UCSD-AML1 (cell line): ENCODE results near the gene DYNC1LI1.

ENCODE experiments used
- DNase-seq: peaks from one replicate; lab custom pipeline; 2025; ENCODE audit not compliant: unreplicated experiment; lab: John Stamatoyannopoulos, UW

DYNC1LI1 gene

GRCh38 chr3:32493437-32494414 lies 76.9 kb downstream of the DYNC1LI1 start:
- no peak for DNase-seq

GRCh38 chr3:32492684-32493436 lies 77.8 kb downstream of the DYNC1LI1 start:
- DNase-seq = no peak

- no peak for DNase-seq
These were observed 82.1 kb downstream of the DYNC1LI1 start for GRCh38 chr3:32488474-32489008.

GRCh38 chr3:32487781-32488473 lies 82.7 kb downstream of the DYNC1LI1 start:
- no peak for DNase-seq

- DNase-seq = no peak
These were observed 86.2 kb downstream of the DYNC1LI1 start for GRCh38 chr3:32484436-32484835.

GRCh38 chr3:32483772-32484171 lies 86.9 kb downstream of the DYNC1LI1 start:
- no peak for DNase-seq

GRCh38 chr3:32482693-32483092 lies 88.0 kb downstream of the DYNC1LI1 start:
- DNase-seq = no peak

GRCh38 chr3:32481791-32482631 lies 88.6 kb downstream of the DYNC1LI1 start:
- no peak for DNase-seq

DNA sequence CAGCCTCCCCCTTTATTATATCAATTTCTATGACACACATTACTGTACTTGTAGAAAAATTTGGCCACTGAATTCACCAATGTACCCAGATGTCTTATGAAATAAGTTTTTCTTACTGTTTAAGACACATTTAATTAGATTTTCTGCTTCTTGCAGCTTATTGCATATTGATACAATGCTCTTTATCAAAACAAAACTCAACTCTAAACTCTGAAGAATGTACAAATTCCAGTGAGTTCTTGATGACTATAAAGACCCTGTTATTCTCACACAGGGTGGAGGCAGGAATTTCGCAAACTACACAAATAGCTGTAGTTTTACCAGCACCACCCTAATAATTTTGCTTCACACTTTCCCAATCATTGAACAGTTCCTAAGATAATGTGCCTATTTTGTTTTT lies 90.1 kb downstream of the DYNC1LI1 start:
- DNase-seq = no peak
